Measurements from ENCODE around the gene ALG12.

The ALG12 gene

DNA sequence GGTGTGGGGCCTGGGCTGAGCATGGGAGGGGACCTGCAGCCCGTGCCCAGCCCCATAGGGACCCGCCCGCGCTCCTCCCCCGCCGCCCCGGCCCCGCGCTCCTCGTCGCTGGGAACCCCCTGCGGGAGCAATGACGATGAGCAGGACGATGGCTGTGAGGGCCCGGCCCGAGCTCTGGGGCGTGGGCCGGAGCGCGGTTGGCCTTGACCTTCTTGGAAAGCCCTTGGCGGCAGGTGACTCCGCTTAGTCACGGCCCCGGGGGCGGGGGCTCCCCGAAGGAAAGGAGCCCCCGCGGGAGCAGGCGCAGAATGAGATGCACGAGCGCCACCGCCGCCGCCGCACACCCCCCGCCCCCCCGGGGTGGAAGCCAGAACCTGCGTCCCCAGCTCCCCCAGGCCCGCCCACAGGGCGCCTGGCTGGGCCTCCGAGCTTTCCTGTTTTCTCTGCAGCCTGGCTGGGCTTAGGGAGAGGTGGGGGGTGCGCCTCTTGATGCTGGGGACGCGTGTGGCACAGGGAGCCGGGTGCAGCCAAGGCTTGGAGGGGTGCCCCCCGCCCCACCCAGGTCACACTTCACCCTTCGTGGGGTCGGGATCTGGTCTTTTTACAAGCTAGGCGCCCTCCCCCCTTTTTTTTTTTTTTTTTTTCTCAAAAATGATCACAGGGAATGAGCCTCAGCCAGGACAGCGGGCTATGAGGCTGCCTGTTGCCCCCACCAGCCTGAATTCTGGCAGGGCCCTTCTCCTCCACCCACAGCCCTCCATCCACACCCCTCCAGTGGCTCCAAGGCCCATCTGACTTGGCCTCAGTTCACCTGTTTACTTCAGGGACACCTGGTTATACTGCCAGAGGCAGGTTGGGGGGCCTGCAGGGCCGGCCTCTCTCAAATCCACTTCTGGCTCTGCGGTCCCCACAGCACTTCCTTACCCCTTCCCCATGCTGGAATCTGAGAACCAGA, 18.1 kb upstream of the ALG12 start:
- peak overlapping the region; percentile 31 for H3K4me3 ChIP-seq (ENCODE audit: low read depth, low read length)
- TF ChIP-seq, protein P1, sequence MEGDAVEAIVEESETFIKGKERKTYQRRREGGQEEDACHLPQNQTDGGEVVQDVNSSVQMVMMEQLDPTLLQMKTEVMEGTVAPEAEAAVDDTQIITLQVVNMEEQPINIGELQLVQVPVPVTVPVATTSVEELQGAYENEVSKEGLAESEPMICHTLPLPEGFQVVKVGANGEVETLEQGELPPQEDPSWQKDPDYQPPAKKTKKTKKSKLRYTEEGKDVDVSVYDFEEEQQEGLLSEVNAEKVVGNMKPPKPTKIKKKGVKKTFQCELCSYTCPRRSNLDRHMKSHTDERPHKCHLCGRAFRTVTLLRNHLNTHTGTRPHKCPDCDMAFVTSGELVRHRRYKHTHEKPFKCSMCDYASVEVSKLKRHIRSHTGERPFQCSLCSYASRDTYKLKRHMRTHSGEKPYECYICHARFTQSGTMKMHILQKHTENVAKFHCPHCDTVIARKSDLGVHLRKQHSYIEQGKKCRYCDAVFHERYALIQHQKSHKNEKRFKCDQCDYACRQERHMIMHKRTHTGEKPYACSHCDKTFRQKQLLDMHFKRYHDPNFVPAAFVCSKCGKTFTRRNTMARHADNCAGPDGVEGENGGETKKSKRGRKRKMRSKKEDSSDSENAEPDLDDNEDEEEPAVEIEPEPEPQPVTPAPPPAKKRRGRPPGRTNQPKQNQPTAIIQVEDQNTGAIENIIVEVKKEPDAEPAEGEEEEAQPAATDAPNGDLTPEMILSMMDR (IDR thresholded peaks at IDR 0.05; ENCODE audit: borderline replicate concordance, insufficient read depth, low read depth, low read length), result no peak

DNA sequence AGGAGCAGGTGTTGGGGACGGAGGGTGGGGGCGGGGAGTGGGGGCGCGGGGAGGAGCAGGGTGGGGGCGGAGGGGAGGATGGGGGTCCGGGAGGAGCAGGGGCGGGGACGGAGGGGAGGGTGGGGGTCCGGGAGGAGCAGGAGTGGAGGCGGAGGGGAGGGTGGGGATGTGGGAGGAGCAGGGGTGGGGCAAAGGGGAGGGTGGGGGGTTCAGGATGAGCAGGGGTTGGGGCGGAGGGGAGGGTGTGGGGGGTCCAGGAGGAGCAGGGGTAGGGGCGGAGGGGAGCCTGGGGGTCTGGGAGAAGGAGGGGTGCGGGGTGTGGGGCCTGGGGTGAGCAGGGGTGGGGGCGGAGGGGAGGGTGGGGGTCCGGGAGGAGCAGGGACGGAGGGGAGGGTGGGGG, 17.3 kb upstream of the ALG12 start:
- TF ChIP-seq, protein P1 (IDR thresholded peaks at IDR 0.05; ENCODE audit: borderline replicate concordance, insufficient read depth, low read depth, low read length), result no peak
- no peak overlapping the region for H3K4me3 ChIP-seq (ENCODE audit: low read depth, low read length)

DNA sequence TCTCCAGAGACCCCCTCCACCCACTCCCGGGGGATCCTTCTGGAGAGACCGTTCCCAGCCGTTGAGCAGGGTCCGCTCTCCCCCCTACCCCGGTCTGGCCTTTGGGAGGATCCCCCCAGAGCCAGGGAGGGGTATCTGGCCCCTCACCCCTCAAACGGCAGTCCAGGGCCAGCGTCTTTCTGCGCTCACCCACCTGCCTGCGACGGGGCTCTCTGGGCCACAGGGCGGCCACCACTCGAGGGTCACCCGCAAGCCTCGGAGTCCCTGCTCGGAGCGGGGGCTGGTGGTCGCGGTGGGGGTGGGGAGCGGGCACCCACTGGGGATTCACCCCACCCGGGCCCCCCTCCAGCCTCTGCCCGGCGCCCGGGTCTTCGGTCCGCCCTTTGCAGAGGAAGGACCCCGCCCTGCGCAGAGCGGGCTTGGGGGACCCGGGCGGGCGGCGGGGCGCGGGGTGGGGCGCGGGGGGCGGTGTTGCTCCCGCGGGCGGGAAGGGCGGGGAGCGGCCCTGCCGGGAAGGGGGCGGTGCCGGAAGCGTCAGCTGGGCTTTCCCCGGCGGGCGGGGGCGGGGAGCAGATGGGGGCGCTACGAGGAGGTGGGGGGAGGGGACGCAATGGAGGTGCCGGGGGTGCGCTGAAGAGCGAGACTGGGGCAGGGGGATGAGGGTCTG, 16.8 kb upstream of the ALG12 start:
- peak overlapping the region; percentile 68 for H3K4me3 ChIP-seq (ENCODE audit: low read depth, low read length)
- TF ChIP-seq, protein P1 (IDR thresholded peaks at IDR 0.05; ENCODE audit: borderline replicate concordance, insufficient read depth, low read depth, low read length), result no peak

DNA sequence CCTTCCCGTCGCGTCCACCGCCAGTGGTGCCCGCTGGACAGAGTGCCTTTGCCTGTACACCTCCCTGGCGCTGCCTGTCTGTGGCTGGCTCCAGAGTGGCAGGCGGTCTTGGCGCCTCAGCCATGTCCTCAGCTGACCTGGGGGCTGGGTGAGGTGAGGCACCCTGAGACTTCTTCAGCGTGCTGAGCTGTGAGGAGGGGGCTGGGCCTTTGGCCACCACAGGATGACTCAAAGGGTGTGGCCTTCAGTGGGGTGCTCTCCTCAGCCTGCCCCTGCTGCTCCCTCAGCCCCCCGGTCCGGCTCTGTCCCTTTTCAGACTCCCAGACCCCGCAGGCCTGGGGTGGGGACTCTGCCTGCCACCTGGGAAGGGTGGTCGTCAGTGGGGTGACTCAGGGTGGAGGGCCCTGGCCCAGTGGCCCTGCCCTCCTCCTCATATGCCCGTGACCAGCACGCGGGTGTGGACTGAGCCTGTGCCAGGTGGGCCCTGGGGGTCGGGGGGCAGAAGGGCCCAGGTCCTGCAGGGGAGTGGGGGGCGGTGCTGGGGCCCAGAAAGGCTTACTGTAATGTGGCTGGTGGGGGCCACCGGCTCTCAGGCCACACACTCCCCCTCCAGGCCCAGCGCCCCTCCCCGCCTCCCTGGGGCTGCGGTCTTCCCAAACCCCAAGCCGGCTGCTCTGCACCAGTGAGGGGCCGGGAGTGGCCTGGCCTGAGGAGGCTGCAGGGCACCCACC, 16.1 kb upstream of the ALG12 start:
- H3K4me3 ChIP-seq (ENCODE audit: low read depth, low read length), result peak overlapping the region; percentile 68
- TF ChIP-seq, protein P1 (IDR thresholded peaks at IDR 0.05; ENCODE audit: borderline replicate concordance, insufficient read depth, low read depth, low read length), result no peak

DNA sequence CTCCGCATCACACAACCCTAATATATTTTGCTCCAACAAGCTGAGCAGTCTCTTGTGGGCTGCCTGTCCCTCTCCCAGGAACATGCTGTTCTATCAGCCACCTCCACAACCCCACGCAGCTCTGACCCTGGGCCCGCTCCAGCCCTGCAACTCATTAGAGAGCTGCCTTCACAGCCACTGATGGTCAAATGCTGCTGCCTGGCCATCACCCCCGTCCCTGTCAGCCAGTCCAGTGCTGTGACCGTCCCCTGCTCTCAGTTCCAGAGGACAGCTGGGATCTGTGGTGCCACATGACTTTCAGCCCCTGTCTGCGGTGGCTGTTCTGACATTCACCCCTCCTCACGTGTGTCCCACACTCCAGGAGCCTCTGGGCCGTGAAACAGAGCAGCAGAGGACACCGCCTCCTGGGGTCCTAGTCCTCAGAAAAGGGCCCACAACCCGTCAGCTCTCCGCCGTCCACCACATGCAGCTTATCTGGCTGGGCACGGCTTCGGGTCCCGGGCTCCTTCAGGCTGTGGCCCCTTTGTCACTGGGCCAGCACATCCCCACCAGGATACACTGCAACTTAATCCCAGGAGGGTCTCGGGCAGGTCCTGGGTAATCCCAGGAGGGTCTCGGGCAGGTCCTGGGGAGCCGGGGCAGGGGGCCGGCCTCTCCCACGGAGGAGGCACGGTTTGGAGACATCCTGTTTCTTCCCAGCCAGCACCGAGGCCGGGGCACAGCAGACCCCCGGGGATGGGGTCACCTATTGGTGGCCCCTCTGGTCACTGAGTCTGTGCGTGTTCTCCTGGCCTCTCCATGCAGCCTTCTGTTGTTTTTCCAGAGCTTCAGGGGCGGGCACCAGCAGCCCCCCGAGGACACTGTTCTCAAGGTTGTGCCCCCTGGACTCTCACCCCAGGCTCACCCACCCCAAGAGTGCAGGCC, 15.3 kb upstream of the ALG12 start:
- peak overlapping the region; percentile 68 for H3K4me3 ChIP-seq (ENCODE audit: low read depth, low read length)

More for the DNA sequence above, 15.3 kb upstream of the ALG12 start:
- TF ChIP-seq, protein P1 (IDR thresholded peaks at IDR 0.05; ENCODE audit: borderline replicate concordance, insufficient read depth, low read depth, low read length), result no peak

All from GM12875 (cell line).